Trophoblast cell (in vitro differentiated cells and primary cell): ENCODE data around the gene CDX2.
A peak's percentile ranks its signal among the peaks of the same experiment; 100 is the strongest.

Experiments used
- DNase-seq, 2 donors: peaks; one replicate each; pipeline ENCODE4 v3.0.0-alpha.2; 2016
- H2AFZ ChIP-seq: 2 replicates; pipeline ENCODE4 v1.6.1; 2013; ENCODE audit warnings: low read length, moderate library complexity, mild to moderate bottlenecking; ENCODE audit not compliant: insufficient read depth, poor library complexity
- H2AK5ac ChIP-seq: 2 replicates; pipeline ENCODE4 v1.6.1; 2013; ENCODE audit warnings: mild to moderate bottlenecking, low read length
- H2BK120ac ChIP-seq: 2 replicates; pipeline ENCODE4 v1.6.1; 2013; ENCODE audit warnings: low read length, mild to moderate bottlenecking, moderate library complexity; ENCODE audit not compliant: insufficient read depth, poor library complexity
- H2BK12ac ChIP-seq: 2 replicates; pipeline ENCODE4 v1.6.1; 2013; ENCODE audit warnings: mild to moderate bottlenecking, low read length, moderate library complexity
- H2BK5ac ChIP-seq: 2 replicates; pipeline ENCODE4 v1.6.1; 2013; ENCODE audit warnings: low read length, low read depth, moderate library complexity, mild to moderate bottlenecking; ENCODE audit not compliant: poor library complexity
- H3K14ac ChIP-seq: 2 replicates; pipeline ENCODE4 v1.6.1; 2013; ENCODE audit warnings: mild to moderate bottlenecking, low read length
- H3K18ac ChIP-seq: 2 replicates; pipeline ENCODE4 v1.6.1; 2013; ENCODE audit warnings: mild to moderate bottlenecking, low read length
- H3K23ac ChIP-seq: 2 replicates; pipeline ENCODE4 v1.6.1; 2013; ENCODE audit warnings: low read length
- H3K27ac ChIP-seq: 2 replicates; pipeline ENCODE4 v1.5.1; 2013; ENCODE audit warnings: low read depth, mild to moderate bottlenecking, inconsistent platforms, low read length, moderate library complexity
- H3K27me3 ChIP-seq: 2 replicates; pipeline ENCODE4 v1.6.1; 2013; ENCODE audit warnings: inconsistent platforms, mild to moderate bottlenecking, low read length, moderate library complexity; ENCODE audit not compliant: insufficient read depth
- H3K36me3 ChIP-seq, 2 experiments: 1 replicate in 1 of 2; 2 replicates in 1 of 2; pipeline ENCODE4 v1.6.1; 2013; ENCODE audit warnings: low read length in 2 of 2, mild to moderate bottlenecking in 2 of 2, moderate library complexity in 1 of 2; ENCODE audit not compliant: insufficient read depth in 2 of 2, control insufficient read depth in 1 of 2
- H3K4ac ChIP-seq: 2 replicates; pipeline ENCODE4 v1.6.1; 2013; ENCODE audit warnings: low read depth, mild to moderate bottlenecking, low read length, moderate library complexity
- H3K4me1 ChIP-seq, 2 experiments: 1 replicate in 1 of 2; 2 replicates in 1 of 2; pipeline ENCODE4 v1.6.1; 2013; ENCODE audit warnings: low read length in 2 of 2, mild to moderate bottlenecking in 2 of 2, moderate library complexity in 1 of 2; ENCODE audit not compliant: insufficient read depth in 2 of 2, control insufficient read depth in 1 of 2
- H3K4me2 ChIP-seq: 2 replicates; pipeline ENCODE4 v1.6.1; 2013; ENCODE audit warnings: inconsistent platforms, mild to moderate bottlenecking, low read length, moderate library complexity
- H3K4me3 ChIP-seq: 2 replicates; pipeline ENCODE4 v1.5.1; 2013; ENCODE audit warnings: mild to moderate bottlenecking, low read depth, low read length, inconsistent platforms
- H3K79me1 ChIP-seq: one replicate; pipeline ENCODE4 v1.6.1; 2013; ENCODE audit warnings: low read length
- H3K79me2 ChIP-seq: 2 replicates; pipeline ENCODE4 v1.6.1; 2013; ENCODE audit warnings: low read length, mild to moderate bottlenecking; ENCODE audit not compliant: control insufficient read depth, insufficient read depth, poor library complexity
- H3K9ac ChIP-seq: 2 replicates; pipeline ENCODE4 v1.6.1; 2013; ENCODE audit warnings: mild to moderate bottlenecking, low read length
- H3K9me3 ChIP-seq: 2 replicates; pipeline ENCODE4 v1.6.1; 2013; ENCODE audit warnings: low read depth, mild to moderate bottlenecking, control low read depth, inconsistent platforms, low read length; ENCODE audit not compliant: insufficient read depth
- H4K12ac ChIP-seq: 2 replicates; pipeline ENCODE4 v1.6.1; 2013; ENCODE audit warnings: low read depth, mild to moderate bottlenecking, low read length, moderate library complexity
- H4K8ac ChIP-seq: 2 replicates; pipeline ENCODE4 v1.6.1; 2013; ENCODE audit warnings: low read depth, mild to moderate bottlenecking, low read length, moderate library complexity
- H4K91ac ChIP-seq: one replicate; pipeline ENCODE4 v1.6.1; 2013; ENCODE audit warnings: low read depth, mild to moderate bottlenecking, low read length, moderate library complexity
- WGBS: extraction: QIAGEN DNeasy Blood & Tissue Kit; methylation state at CpG from one replicate; pipeline ENCODE4 v1.1.7; 2013; ENCODE audit warnings: missing lambda C conversion rate; ENCODE audit not compliant: insufficient read length, insufficient coverage; ENCODE audit errors: extremely low coverage; 5-methylcytosine and 5-hydroxymethylcytosine counted together

Gene CDX2

GRCh38 chr13:27953676-27954405, 15.3 kb downstream of the CDX2 start:
- Histone ChIP-seq H3K79me2 (peaks cover 3% of the 10 kb centered on the region), H3K14ac (peak overlapping the region; percentile 54), H3K27ac (peak overlapping the region; percentile 15), H4K12ac (peak overlapping the region; percentile 61), H3K18ac (peak overlapping the region; percentile 30), H2BK120ac (peak overlapping the region; percentile 64), H3K79me1 (peaks cover 11% of the 10 kb centered on the region), H3K4me2 (peak overlapping the region; percentile 78), H2AFZ (peak overlapping the region; percentile 93), H3K4ac (no peak overlapping the region), H2BK12ac (no peak overlapping the region), H3K23ac (no peak overlapping the region), H2AK5ac (no peak overlapping the region), H4K8ac (peak overlapping the region; percentile 84), H3K36me3 (no peaks in the 10 kb centered on the region), H3K4me3 (peak overlapping the region; percentile 62), H3K4me1 (peaks cover 7 to 9% of the 10 kb centered on the region in 2 experiments), H3K9ac (peak overlapping the region; percentile 52), H3K9me3 (no peaks in the 10 kb centered on the region), H4K91ac (peak overlapping the region; percentile 84), H3K27me3 (peaks cover under 1% of the 10 kb centered on the region), H2BK5ac (peak overlapping the region; percentile 64)
- DNase-seq = peak; percentile 63 to 85
- WGBS = no CpG with 5 or more reads among the region's 71 CpGs

GRCh38 chr13:27952876-27953675, 16.0 kb downstream of the CDX2 start:
- Histone ChIP-seq H2AFZ (peak overlapping the region; percentile 72), H3K18ac (peak overlapping the region; percentile 30), H3K23ac (no peak overlapping the region), H3K4me3 (peak overlapping the region; percentile 62), H2BK120ac (peak overlapping the region; percentile 64), H3K4me2 (peak overlapping the region; percentile 78), H2AK5ac (no peak overlapping the region), H4K8ac (peak overlapping the region; percentile 76), H4K91ac (peak overlapping the region; percentile 67), H3K36me3 (no peaks in the 10 kb centered on the region), H4K12ac (no peak overlapping the region), H3K79me2 (peaks cover 3% of the 10 kb centered on the region), H2BK12ac (no peak overlapping the region), H2BK5ac (peak overlapping the region; percentile 37), H3K79me1 (peaks cover 11% of the 10 kb centered on the region), H3K9ac (no peak overlapping the region), H3K14ac (peak overlapping the region; percentile 54), H3K4ac (no peak overlapping the region), H3K27ac (no peak overlapping the region), H3K9me3 (no peaks in the 10 kb centered on the region), H3K4me1 (peaks cover 7 to 9% of the 10 kb centered on the region in 2 experiments), H3K27me3 (no peaks in the 10 kb centered on the region)
- no CpG with 5 or more reads among the region's 30 CpGs for WGBS
- peak; percentile 11 to 53 for DNase-seq

GRCh38 chr13:27942972-27943371, 26.1 kb downstream of the CDX2 start:
- H3K9ac ChIP-seq = no peak overlapping the region
- no peak overlapping the region for H2BK120ac ChIP-seq
- H3K9me3 ChIP-seq = no peaks in the 10 kb centered on the region
- no peak overlapping the region for H2BK12ac ChIP-seq
- H3K27ac ChIP-seq = no peak overlapping the region
- no peak overlapping the region for H3K14ac ChIP-seq
- no peaks in the 10 kb centered on the region for H3K4me1 ChIP-seq
- H3K23ac ChIP-seq = no peak overlapping the region
- no peak overlapping the region for H3K4me3 ChIP-seq
- no peaks in the 10 kb centered on the region for H3K79me2 ChIP-seq
- no peak overlapping the region for H2AK5ac ChIP-seq
- no peak overlapping the region for H3K4ac ChIP-seq
- H3K4me2 ChIP-seq = no peak overlapping the region
- DNase-seq = no peak
- H4K12ac ChIP-seq = no peak overlapping the region
- WGBS = no CpG with 5 or more reads among the region's 1 CpG
- no peaks in the 10 kb centered on the region for H3K79me1 ChIP-seq
- peaks cover 4% of the 10 kb centered on the region for H3K27me3 ChIP-seq
- H4K91ac ChIP-seq = no peak overlapping the region
- H3K36me3 ChIP-seq = no peaks in the 10 kb centered on the region
- H4K8ac ChIP-seq = no peak overlapping the region
- no peak overlapping the region for H2AFZ ChIP-seq
- H2BK5ac ChIP-seq = no peak overlapping the region
- no peak overlapping the region for H3K18ac ChIP-seq

GRCh38 chr13:27933580-27934328, 35.4 kb downstream of the CDX2 start:
- no peak overlapping the region for H3K18ac ChIP-seq
- no peak overlapping the region for H3K14ac ChIP-seq
- H3K79me1 ChIP-seq = no peaks in the 10 kb centered on the region
- DNase-seq = no peak
- no CpG with 5 or more reads among the region's 2 CpGs for WGBS
- peaks cover 4% of the 10 kb centered on the region for H3K9me3 ChIP-seq
- no peak overlapping the region for H2AK5ac ChIP-seq
- H3K4me2 ChIP-seq = no peak overlapping the region
- no peak overlapping the region for H3K27ac ChIP-seq
- H3K79me2 ChIP-seq = no peaks in the 10 kb centered on the region
- no peak overlapping the region for H2AFZ ChIP-seq
- H2BK120ac ChIP-seq = no peak overlapping the region
- H2BK12ac ChIP-seq = no peak overlapping the region
- H3K4ac ChIP-seq = no peak overlapping the region
- H3K23ac ChIP-seq = no peak overlapping the region
- no peak overlapping the region for H3K4me3 ChIP-seq
- no peak overlapping the region for H4K12ac ChIP-seq
- no peak overlapping the region for H4K8ac ChIP-seq
- H3K9ac ChIP-seq = no peak overlapping the region
- no peaks in the 10 kb centered on the region for H3K36me3 ChIP-seq
- H3K4me1 ChIP-seq = no peaks in the 10 kb centered on the region
- peaks cover 27% of the 10 kb centered on the region for H3K27me3 ChIP-seq
- H2BK5ac ChIP-seq = no peak overlapping the region
- H4K91ac ChIP-seq = no peak overlapping the region
